Measurements from ENCODE around the gene MOB3A. TPM values are rescaled to one million over a fixed set of nuclear protein-coding genes. Genes with fewer than 3 reads are reported as not detected.

MOB3A gene
- total and polyA plus RNA-seq, 2 of the 8 experiments (the other 6 are each of a cell fraction or from before 2014, with no cell fraction given) = 9.2 to 9.6 TPM

GRCh38 chr19:2072757-2073551 is 23.2 kb downstream of the MOB3A start (continued):
- TF ChIP-seq CTBP2 (IDR thresholded peaks at IDR 0.05; ENCODE audit: borderline replicate concordance, insufficient read depth, insufficient read length, low read length) = no peak

Measured in H1 (cell line).